Measurements from ENCODE around the gene PRM1. TPM values are rescaled to one million over a fixed set of nuclear protein-coding genes. Genes with fewer than 3 reads are reported as not detected.

Gene PRM1
- total and polyA plus RNA-seq, 2 of the 13 experiments (the other 11 are each of a cell fraction or from before 2014, with no cell fraction given) = not detected

- TF ChIP-seq, protein P1, sequence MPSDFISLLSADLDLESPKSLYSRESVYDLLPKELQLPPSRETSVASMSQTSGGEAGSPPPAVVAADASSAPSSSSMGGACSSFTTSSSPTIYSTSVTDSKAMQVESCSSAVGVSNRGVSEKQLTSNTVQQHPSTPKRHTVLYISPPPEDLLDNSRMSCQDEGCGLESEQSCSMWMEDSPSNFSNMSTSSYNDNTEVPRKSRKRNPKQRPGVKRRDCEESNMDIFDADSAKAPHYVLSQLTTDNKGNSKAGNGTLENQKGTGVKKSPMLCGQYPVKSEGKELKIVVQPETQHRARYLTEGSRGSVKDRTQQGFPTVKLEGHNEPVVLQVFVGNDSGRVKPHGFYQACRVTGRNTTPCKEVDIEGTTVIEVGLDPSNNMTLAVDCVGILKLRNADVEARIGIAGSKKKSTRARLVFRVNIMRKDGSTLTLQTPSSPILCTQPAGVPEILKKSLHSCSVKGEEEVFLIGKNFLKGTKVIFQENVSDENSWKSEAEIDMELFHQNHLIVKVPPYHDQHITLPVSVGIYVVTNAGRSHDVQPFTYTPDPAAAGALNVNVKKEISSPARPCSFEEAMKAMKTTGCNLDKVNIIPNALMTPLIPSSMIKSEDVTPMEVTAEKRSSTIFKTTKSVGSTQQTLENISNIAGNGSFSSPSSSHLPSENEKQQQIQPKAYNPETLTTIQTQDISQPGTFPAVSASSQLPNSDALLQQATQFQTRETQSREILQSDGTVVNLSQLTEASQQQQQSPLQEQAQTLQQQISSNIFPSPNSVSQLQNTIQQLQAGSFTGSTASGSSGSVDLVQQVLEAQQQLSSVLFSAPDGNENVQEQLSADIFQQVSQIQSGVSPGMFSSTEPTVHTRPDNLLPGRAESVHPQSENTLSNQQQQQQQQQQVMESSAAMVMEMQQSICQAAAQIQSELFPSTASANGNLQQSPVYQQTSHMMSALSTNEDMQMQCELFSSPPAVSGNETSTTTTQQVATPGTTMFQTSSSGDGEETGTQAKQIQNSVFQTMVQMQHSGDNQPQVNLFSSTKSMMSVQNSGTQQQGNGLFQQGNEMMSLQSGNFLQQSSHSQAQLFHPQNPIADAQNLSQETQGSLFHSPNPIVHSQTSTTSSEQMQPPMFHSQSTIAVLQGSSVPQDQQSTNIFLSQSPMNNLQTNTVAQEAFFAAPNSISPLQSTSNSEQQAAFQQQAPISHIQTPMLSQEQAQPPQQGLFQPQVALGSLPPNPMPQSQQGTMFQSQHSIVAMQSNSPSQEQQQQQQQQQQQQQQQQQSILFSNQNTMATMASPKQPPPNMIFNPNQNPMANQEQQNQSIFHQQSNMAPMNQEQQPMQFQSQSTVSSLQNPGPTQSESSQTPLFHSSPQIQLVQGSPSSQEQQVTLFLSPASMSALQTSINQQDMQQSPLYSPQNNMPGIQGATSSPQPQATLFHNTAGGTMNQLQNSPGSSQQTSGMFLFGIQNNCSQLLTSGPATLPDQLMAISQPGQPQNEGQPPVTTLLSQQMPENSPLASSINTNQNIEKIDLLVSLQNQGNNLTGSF (CRISPR knock-in tag; IDR thresholded peaks at IDR 0.05) = no peak; the same call in 1 of the 2 replicates
- TF ChIP-seq RFXANK (CRISPR knock-in tag; IDR thresholded peaks at IDR 0.05) (0 out of 2 replicates have a peak, but pooled peaks have one; percentile 41), ZMAT3 (CRISPR knock-in tag; conservative IDR thresholded peaks at IDR 0.05) (0 out of 2 replicates have a peak, but pooled peaks have one; percentile 41), REXO4 (CRISPR knock-in tag; IDR thresholded peaks at IDR 0.05; ENCODE audit: borderline replicate concordance) (no peak), ZKSCAN8 (CRISPR knock-in tag; IDR thresholded peaks at IDR 0.05; ENCODE audit: borderline replicate concordance) (peak; percentile 78; the same call in 1 of the 2 replicates), ZNF18 (CRISPR knock-in tag; IDR thresholded peaks at IDR 0.05; ENCODE audit: insufficient replicate concordance) (no peak), CBX5 (CRISPR knock-in tag; IDR thresholded peaks at IDR 0.05; ENCODE audit: borderline replicate concordance) (peak; percentile 30; the same call in 1 of the 2 replicates), ZNF121 (CRISPR knock-in tag; IDR thresholded peaks at IDR 0.05) (peak; percentile 94), ZNF749 (CRISPR knock-in tag; IDR thresholded peaks at IDR 0.05; ENCODE audit: borderline replicate concordance) (peak; percentile 46; the same call in 1 of the 2 replicates), PAXIP1 (CRISPR knock-in tag; conservative IDR thresholded peaks at IDR 0.05) (0 out of 2 replicates have a peak, but pooled peaks have one; percentile 26)
- TF ChIP-seq, protein P2, sequence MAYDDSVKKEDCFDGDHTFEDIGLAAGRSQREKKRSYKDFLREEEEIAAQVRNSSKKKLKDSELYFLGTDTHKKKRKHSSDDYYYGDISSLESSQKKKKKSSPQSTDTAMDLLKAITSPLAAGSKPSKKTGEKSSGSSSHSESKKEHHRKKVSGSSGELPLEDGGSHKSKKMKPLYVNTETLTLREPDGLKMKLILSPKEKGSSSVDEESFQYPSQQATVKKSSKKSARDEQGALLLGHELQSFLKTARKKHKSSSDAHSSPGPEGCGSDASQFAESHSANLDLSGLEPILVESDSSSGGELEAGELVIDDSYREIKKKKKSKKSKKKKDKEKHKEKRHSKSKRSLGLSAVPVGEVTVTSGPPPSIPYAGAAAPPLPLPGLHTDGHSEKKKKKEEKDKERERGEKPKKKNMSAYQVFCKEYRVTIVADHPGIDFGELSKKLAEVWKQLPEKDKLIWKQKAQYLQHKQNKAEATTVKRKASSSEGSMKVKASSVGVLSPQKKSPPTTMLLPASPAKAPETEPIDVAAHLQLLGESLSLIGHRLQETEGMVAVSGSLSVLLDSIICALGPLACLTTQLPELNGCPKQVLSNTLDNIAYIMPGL (CRISPR knock-in tag; IDR thresholded peaks at IDR 0.05; ENCODE audit: borderline replicate concordance in 1 of 2, low read depth in 1 of 2) = peak in 1 of 2 experiments; percentile 55; a peak in 1 of 4 replicates
- TF ChIP-seq, protein P3, sequence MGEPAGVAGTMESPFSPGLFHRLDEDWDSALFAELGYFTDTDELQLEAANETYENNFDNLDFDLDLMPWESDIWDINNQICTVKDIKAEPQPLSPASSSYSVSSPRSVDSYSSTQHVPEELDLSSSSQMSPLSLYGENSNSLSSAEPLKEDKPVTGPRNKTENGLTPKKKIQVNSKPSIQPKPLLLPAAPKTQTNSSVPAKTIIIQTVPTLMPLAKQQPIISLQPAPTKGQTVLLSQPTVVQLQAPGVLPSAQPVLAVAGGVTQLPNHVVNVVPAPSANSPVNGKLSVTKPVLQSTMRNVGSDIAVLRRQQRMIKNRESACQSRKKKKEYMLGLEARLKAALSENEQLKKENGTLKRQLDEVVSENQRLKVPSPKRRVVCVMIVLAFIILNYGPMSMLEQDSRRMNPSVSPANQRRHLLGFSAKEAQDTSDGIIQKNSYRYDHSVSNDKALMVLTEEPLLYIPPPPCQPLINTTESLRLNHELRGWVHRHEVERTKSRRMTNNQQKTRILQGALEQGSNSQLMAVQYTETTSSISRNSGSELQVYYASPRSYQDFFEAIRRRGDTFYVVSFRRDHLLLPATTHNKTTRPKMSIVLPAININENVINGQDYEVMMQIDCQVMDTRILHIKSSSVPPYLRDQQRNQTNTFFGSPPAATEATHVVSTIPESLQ (CRISPR knock-in tag; conservative IDR thresholded peaks at IDR 0.05) = peak; percentile 51; the same call in 1 of the 2 replicates
Observed at GRCh38 chr16:11283820-11284248, 2.7 kb upstream of the PRM1 start (continued).
